Nephron progenitor cell (in vitro differentiated cells): ENCODE results near the gene OAS3.

Experiments used
- DNase-seq: peaks from one replicate; pipeline ENCODE4 v3.0.0; 2021
- H3K27ac Mint-ChIP-seq: 2 replicates; pipeline ENCODE4 v1.8.0; 2021; ENCODE audit warnings: mild to moderate bottlenecking, moderate library complexity, mixed read lengths
- H3K27me3 Mint-ChIP-seq: 2 replicates; pipeline ENCODE4 v1.8.0; 2021; ENCODE audit warnings: mild to moderate bottlenecking, low read depth, mixed read lengths; ENCODE audit not compliant: poor library complexity
- H3K36me3 Mint-ChIP-seq: 2 replicates; pipeline ENCODE4 v1.8.0; 2021; ENCODE audit warnings: low read depth, mixed read lengths
- H3K4me1 Mint-ChIP-seq: 2 replicates; pipeline ENCODE4 v1.8.0; 2021; ENCODE audit warnings: mixed read lengths
- H3K4me3 Mint-ChIP-seq: 2 replicates; pipeline ENCODE4 v1.8.0; 2021; ENCODE audit warnings: mild to moderate bottlenecking, moderate library complexity, mixed read lengths
- H3K9me3 Mint-ChIP-seq: 2 replicates; pipeline ENCODE4 v1.8.0; 2021; ENCODE audit warnings: mild to moderate bottlenecking, moderate library complexity, mixed read lengths
- CTCF ChIP-seq: fragments of 200-600 bp; sonication (generic); IDR thresholded peaks from 2 replicates; pipeline ENCODE4 v1.5.0; 2021; ENCODE audit warnings: antibody characterized with exemption

The OAS3 gene

GRCh38 chr12:113019025-113019424, 80.8 kb downstream of the OAS3 start:
- DNase-seq = no peak
- Mint-ChIP-seq H3K9me3 (no peaks in the 10 kb centered on the region), H3K36me3 (no peaks in the 10 kb centered on the region), H3K27me3 (peaks cover 54% of the 10 kb centered on the region), H3K4me1 (peaks cover 6% of the 10 kb centered on the region), H3K27ac (no peak overlapping the region), H3K4me3 (no peak overlapping the region)
- TF ChIP-seq CTCF = no peak

GRCh38 chr12:113021500-113021899, 83.2 kb downstream of the OAS3 start:
- Mint-ChIP-seq H3K27me3 (peaks cover 59% of the 10 kb centered on the region), H3K4me1 (no peaks in the 10 kb centered on the region), H3K27ac (no peak overlapping the region), H3K36me3 (no peaks in the 10 kb centered on the region), H3K9me3 (peaks cover 12% of the 10 kb centered on the region), H3K4me3 (no peak overlapping the region)
- TF ChIP-seq CTCF = no peak
- no peak for DNase-seq
